HepG2 (cell line): ENCODE results near the gene FXN. TPM values are rescaled to one million over a fixed set of nuclear protein-coding genes. Genes with fewer than 3 reads are reported as not detected.

Source experiments
- JUN ChIP-seq: sonication (generic); formaldehyde crosslinking; IDR thresholded peaks from 2 replicates; pipeline ENCODE4 v1.4.0; 2020; ENCODE audit warnings: mild to moderate bottlenecking, missing genetic modification reagents
- MIER2 ChIP-seq: IDR thresholded peaks from 2 replicates; pipeline ENCODE4 v1.6.1; 2016; ENCODE audit warnings: missing biosample characterization, missing genetic modification reagents
- MLX ChIP-seq: IDR thresholded peaks from 2 replicates; pipeline ENCODE4 v1.6.1; 2016
- NRL ChIP-seq: sonication (generic); formaldehyde crosslinking; IDR thresholded peaks from 2 replicates; pipeline ENCODE4 v1.5.0; 2020; ENCODE audit warnings: missing genetic modification reagents, mild to moderate bottlenecking, moderate library complexity, borderline replicate concordance
- PRDM10 ChIP-seq: sonication (generic); formaldehyde crosslinking; IDR thresholded peaks from 2 replicates; pipeline ENCODE4 v1.4.0; 2020; ENCODE audit warnings: low read depth, missing genetic modification reagents
- RORA ChIP-seq: sonication (generic); formaldehyde crosslinking; IDR thresholded peaks from 2 replicates; pipeline ENCODE4 v1.5.0; 2020; ENCODE audit warnings: mild to moderate bottlenecking, missing genetic modification reagents, moderate library complexity
- SMC3 ChIP-seq: IDR thresholded peaks from 2 replicates; pipeline ENCODE4 v1.6.1; 2011; ENCODE audit warnings: low read length, improper control_type of control experiment
- SNRNP70 ChIP-seq: fragments of 200-400 bp; formaldehyde crosslinking; IDR thresholded peaks from 2 replicates; pipeline ENCODE4 v1.6.1; 2017; ENCODE audit warnings: mild to moderate bottlenecking, low read depth, low read length, moderate library complexity
- SP5 ChIP-seq: IDR thresholded peaks from 2 replicates; pipeline ENCODE4 v1.6.1; 2016; ENCODE audit warnings: low read depth, borderline replicate concordance
- ZBTB21 ChIP-seq: sonication (generic); formaldehyde crosslinking; IDR thresholded peaks from 2 replicates; pipeline ENCODE4 v1.4.0; 2020; ENCODE audit warnings: missing genetic modification reagents
- ZFP36 ChIP-seq: fragments of 150-350 bp; IDR thresholded peaks from 2 replicates; pipeline ENCODE4 v1.6.1; 2018; ENCODE audit warnings: borderline replicate concordance, low read length, low read depth; ENCODE audit not compliant: partially characterized antibody
- ZFP82 ChIP-seq: sonication (generic); formaldehyde crosslinking; IDR thresholded peaks from 2 replicates; pipeline ENCODE4 v1.5.1; 2020; ENCODE audit warnings: mild to moderate bottlenecking, missing genetic modification reagents, borderline replicate concordance
- ZNF20 ChIP-seq: sonication (generic); formaldehyde crosslinking; IDR thresholded peaks from 2 replicates; pipeline ENCODE4 v1.4.0; 2020; ENCODE audit warnings: mild to moderate bottlenecking, moderate library complexity, missing genetic modification reagents
- ZNF232 ChIP-seq: sonication (generic); formaldehyde crosslinking; IDR thresholded peaks from 2 replicates; pipeline ENCODE4 v1.4.0; 2020; ENCODE audit warnings: missing genetic modification reagents, borderline replicate concordance
- ZNF281 ChIP-seq: sonication (generic); formaldehyde crosslinking; IDR thresholded peaks from 2 replicates; pipeline ENCODE4 v1.4.0; 2020; ENCODE audit warnings: missing genetic modification reagents, borderline replicate concordance
- polyA plus RNA-seq, 8 experiments: library from polyadenylated mRNA; depleted of rRNA in 3 of 8; stranded (reverse) in 7 of 8; unstranded in 1 of 8; fragments of >200 nt; fragmentation: Illumina TruSeq in 4 of 8; extraction: Trizol in 4 of 8; gene quantifications; 2 replicates each; pipeline versions ENCODE4 v1.2.1 to v1.2.3, GENCODE V29; 2011 to 2016; ENCODE audit warnings: low read depth in 4 of 8, missing spikeins in 1 of 8, mixed read lengths in 1 of 8; ENCODE audit not compliant: insufficient read depth in 1 of 8
- total RNA-seq, 5 experiments: library from RNA; depleted of rRNA; stranded (reverse); fragments of >200 nt; fragmentation: Illumina TruSeq; extraction: Trizol; gene quantifications; 2 replicates each; pipeline ENCODE4 v1.2.3, GENCODE V29; 2016; ENCODE audit warnings: low read depth in 1 of 5
- TF ChIP-seq, protein P1 (sequence below): sonication (generic); formaldehyde crosslinking; IDR thresholded peaks from 2 replicates; pipeline ENCODE4 v1.5.0; 2020; ENCODE audit warnings: mild to moderate bottlenecking, missing genetic modification reagents, borderline replicate concordance
- TF ChIP-seq, protein P2 (sequence below): sonication (generic); formaldehyde crosslinking; IDR thresholded peaks from 2 replicates; pipeline ENCODE4 v1.8.1; 2023; ENCODE audit warnings: mild to moderate bottlenecking, missing genetic modification reagents

FXN gene
- total and polyA plus RNA-seq, 2 of the 13 experiments (the other 11 are each of a cell fraction or from before 2014, with no cell fraction given): 24.1 to 26.0 TPM

GRCh38 chr9:69104830-69105527 lies 69.4 kb downstream of the FXN start (continued):
- TF ChIP-seq, protein P1, sequence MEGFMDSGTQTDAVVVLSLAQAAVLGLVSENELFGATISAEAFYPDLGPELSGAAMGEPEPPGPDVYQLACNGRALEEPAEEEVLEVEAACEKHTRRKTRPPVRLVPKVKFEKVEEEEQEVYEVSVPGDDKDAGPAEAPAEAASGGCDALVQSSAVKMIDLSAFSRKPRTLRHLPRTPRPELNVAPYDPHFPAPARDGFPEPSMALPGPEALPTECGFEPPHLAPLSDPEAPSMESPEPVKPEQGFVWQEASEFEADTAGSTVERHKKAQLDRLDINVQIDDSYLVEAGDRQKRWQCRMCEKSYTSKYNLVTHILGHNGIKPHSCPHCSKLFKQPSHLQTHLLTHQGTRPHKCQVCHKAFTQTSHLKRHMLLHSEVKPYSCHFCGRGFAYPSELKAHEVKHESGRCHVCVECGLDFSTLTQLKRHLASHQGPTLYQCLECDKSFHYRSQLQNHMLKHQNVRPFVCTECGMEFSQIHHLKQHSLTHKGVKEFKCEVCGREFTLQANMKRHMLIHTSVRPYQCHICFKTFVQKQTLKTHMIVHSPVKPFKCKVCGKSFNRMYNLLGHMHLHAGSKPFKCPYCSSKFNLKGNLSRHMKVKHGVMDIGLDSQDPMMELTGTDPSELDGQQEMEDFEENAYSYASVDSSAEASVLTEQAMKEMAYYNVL (CRISPR knock-in tag): no peak
- no peak for TF ChIP-seq SNRNP70
- TF ChIP-seq ZNF281: peak; percentile 17; the same call in 1 of the 2 replicates
- no peak for TF ChIP-seq SMC3
- TF ChIP-seq ZNF20: no peak
- TF ChIP-seq, protein P2, sequence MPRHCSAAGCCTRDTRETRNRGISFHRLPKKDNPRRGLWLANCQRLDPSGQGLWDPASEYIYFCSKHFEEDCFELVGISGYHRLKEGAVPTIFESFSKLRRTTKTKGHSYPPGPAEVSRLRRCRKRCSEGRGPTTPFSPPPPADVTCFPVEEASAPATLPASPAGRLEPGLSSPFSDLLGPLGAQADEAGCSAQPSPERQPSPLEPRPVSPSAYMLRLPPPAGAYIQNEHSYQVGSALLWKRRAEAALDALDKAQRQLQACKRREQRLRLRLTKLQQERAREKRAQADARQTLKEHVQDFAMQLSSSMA (CRISPR knock-in tag): no peak
- TF ChIP-seq NRL (CRISPR knock-in tag): no peak
- TF ChIP-seq PRDM10 (CRISPR knock-in tag): 0 out of 2 replicates have a peak, but pooled peaks have one; percentile 51
- TF ChIP-seq MIER2 (CRISPR knock-in tag): no peak
- no peak for TF ChIP-seq JUN (CRISPR knock-in tag)
- no peak for TF ChIP-seq RORA (CRISPR knock-in tag)
- no peak for TF ChIP-seq ZFP36
- TF ChIP-seq SP5: peak; percentile 69; the same call in 1 of the 2 replicates
- TF ChIP-seq ZBTB21 (CRISPR knock-in tag): no peak
- TF ChIP-seq ZNF232 (CRISPR knock-in tag): no peak
- no peak for TF ChIP-seq MLX (CRISPR knock-in tag)
- TF ChIP-seq ZFP82 (CRISPR knock-in tag): no peak
